WERI-Rb-1 (cell line): Measurements from ENCODE around the gene PCGF2.

ENCODE experiments used
- DNase-seq: peaks from one replicate; pipeline ENCODE4 v3.0.0-alpha.2; 2020
- H3K27ac ChIP-seq: fragments of 250-450 bp; sonication (Bioruptor Pico); 2 replicates; pipeline ENCODE4 v1.5.1; 2020; ENCODE audit warnings: mild to moderate bottlenecking, moderate library complexity
- H3K27me3 ChIP-seq: fragments of 250-450 bp; sonication (Bioruptor Pico); 2 replicates; pipeline ENCODE4 v1.5.1; 2021; ENCODE audit warnings: mild to moderate bottlenecking, low read depth, moderate library complexity; ENCODE audit not compliant: insufficient read depth, severe bottlenecking
- H3K36me3 ChIP-seq: fragments of 250-450 bp; sonication (Bioruptor Pico); 2 replicates; pipeline ENCODE4 v1.5.1; 2020; ENCODE audit warnings: mild to moderate bottlenecking, moderate library complexity
- H3K4me3 ChIP-seq: 2 replicates; pipeline ENCODE4 v1.5.1; 2011; ENCODE audit warnings: low read depth, mild to moderate bottlenecking, control low read depth, low read length
- H3K9me3 ChIP-seq: fragments of 250-450 bp; sonication (Bioruptor Pico); 2 replicates; pipeline ENCODE4 v1.5.1; 2021; ENCODE audit warnings: mild to moderate bottlenecking, moderate library complexity; ENCODE audit not compliant: severe bottlenecking
- TF ChIP-seq, protein P1 (sequence below): IDR thresholded peaks from 2 replicates; pipeline ENCODE4 v1.5.1; 2011; ENCODE audit warnings: low read depth, mild to moderate bottlenecking, control low read depth, inconsistent platforms, low read length

The PCGF2 gene

GRCh38 chr17:38710985-38711384 is 37.2 kb downstream of the PCGF2 start:
- no peak for DNase-seq
- Histone ChIP-seq H3K27me3 (no peaks in the 10 kb centered on the region), H3K9me3 (no peaks in the 10 kb centered on the region), H3K27ac (peak overlapping the region; percentile 63), H3K36me3 (peaks cover 93% of the 10 kb centered on the region), H3K4me3 (no peak overlapping the region)
- TF ChIP-seq, protein P1, sequence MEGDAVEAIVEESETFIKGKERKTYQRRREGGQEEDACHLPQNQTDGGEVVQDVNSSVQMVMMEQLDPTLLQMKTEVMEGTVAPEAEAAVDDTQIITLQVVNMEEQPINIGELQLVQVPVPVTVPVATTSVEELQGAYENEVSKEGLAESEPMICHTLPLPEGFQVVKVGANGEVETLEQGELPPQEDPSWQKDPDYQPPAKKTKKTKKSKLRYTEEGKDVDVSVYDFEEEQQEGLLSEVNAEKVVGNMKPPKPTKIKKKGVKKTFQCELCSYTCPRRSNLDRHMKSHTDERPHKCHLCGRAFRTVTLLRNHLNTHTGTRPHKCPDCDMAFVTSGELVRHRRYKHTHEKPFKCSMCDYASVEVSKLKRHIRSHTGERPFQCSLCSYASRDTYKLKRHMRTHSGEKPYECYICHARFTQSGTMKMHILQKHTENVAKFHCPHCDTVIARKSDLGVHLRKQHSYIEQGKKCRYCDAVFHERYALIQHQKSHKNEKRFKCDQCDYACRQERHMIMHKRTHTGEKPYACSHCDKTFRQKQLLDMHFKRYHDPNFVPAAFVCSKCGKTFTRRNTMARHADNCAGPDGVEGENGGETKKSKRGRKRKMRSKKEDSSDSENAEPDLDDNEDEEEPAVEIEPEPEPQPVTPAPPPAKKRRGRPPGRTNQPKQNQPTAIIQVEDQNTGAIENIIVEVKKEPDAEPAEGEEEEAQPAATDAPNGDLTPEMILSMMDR: no peak

GRCh38 chr17:38710604-38710962 is 37.6 kb downstream of the PCGF2 start:
- Histone ChIP-seq H3K9me3 (no peaks in the 10 kb centered on the region), H3K36me3 (peaks cover 89% of the 10 kb centered on the region), H3K27ac (peak overlapping the region; percentile 63), H3K27me3 (no peaks in the 10 kb centered on the region), H3K4me3 (no peak overlapping the region)
- TF ChIP-seq, protein P1: no peak
- no peak for DNase-seq

DNA sequence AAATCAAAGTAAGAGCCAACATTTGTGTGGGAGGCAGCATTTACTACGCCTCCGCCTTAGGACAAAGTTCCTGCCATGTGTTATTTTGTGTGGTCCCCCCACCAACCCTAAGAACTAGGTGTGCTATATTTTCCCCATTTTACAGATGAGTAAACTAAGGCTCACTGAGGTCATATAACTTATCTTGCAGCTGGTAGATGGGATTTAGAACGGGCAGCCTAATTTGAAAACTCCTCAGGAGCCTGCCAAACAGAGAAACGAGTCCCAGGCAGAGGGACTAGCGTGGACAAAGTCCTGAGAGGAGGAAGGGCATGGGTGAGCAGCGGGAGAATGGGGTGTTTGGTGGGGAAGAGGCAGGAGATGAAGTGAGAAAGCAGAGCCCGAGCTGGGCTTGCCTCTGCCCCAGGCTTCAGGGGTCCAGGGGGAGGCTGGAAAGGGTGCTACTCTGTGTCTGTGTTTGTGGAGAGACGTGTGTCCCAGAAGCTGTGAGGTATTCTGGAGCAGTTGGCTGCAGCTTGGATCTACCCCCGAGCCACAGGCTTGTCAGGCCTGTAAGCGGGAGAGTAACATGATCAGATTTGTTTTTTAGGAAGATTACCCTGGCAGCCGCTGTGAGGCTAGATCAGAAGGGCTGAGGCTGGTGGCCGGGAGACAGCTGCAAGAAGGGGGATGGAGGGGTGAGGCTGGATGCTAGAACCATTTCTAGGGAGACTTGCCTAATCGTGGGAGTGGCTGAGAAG is 38.1 kb downstream of the PCGF2 start:
- peak overlapping the region; percentile 63 for H3K27ac ChIP-seq
- H3K36me3 ChIP-seq: peaks cover 84% of the 10 kb centered on the region

GRCh38 chr17:38709104-38709820 is 38.9 kb downstream of the PCGF2 start:
- no peak for DNase-seq
- no peak overlapping the region for H3K4me3 ChIP-seq
- H3K27me3 ChIP-seq: no peaks in the 10 kb centered on the region
- H3K36me3 ChIP-seq: peaks cover 80% of the 10 kb centered on the region
- TF ChIP-seq, protein P1: no peak
- peak overlapping the region; percentile 63 for H3K27ac ChIP-seq
- H3K9me3 ChIP-seq: no peaks in the 10 kb centered on the region

More for the DNA sequence above, 38.1 kb downstream of the PCGF2 start:
- no peak overlapping the region; the same call in 1 of the 2 replicates for H3K4me3 ChIP-seq
- no peaks in the 10 kb centered on the region for H3K27me3 ChIP-seq
- H3K9me3 ChIP-seq: no peaks in the 10 kb centered on the region
- DNase-seq: peak; percentile 67
- TF ChIP-seq, protein P1: no peak

DNA sequence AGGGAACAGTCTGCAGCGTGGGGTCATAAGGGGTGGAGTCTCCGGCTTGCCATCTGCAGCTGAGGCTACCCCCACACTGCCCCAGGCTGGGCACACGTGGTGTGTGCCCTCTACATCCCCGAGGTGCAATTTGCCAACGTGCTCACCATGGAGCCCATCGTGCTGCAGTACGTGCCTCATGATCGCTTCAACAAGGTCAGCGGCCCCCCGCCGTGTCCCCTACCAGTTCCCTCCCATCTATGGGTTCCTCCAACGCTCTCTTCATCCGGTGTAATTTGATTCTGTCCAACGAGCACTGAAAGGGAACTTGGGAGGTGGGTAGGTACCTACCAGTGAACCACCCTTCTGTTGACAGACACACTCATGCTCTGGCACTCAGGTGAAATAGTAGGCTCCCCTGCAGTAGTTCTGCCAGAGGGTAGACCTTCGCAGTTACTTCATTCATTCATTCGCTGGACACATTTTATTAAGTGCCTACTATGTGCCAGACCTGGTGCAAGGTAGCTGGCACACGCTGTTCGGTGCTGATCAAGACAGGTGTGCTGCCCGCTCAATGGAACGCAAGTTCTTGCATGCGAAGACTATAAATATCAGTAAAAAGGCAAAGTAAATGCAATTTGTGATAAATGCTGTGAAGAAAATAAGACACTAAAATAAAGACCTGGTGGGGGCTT is 40.3 kb downstream of the PCGF2 start:
- no peak for DNase-seq
- Histone ChIP-seq H3K27ac (no peak overlapping the region), H3K27me3 (no peaks in the 10 kb centered on the region), H3K9me3 (no peaks in the 10 kb centered on the region), H3K4me3 (no peak overlapping the region), H3K36me3 (peaks cover 65% of the 10 kb centered on the region)
- TF ChIP-seq, protein P1: no peak
